Suprapubic skin (tissue), 4 donors: Measurements from ENCODE around the gene TSPEAR. TPM values are rescaled to one million over a fixed set of nuclear protein-coding genes. Genes with fewer than 3 reads are reported as not detected.

Experiments used
- DNase-seq, 2 donors: peaks; one replicate each; pipeline ENCODE4 v3.0.0-alpha.2; 2019; ENCODE audit warnings: low spot score in 2 of 2
- H3K27ac ChIP-seq: fragments of 200-600 bp; sonication (generic); one replicate; pipeline ENCODE4 v1.5.1; 2019
- H3K27me3 ChIP-seq: fragments of 200-600 bp; sonication (generic); one replicate; pipeline ENCODE4 v1.5.1; 2019
- H3K36me3 ChIP-seq: fragments of 200-600 bp; sonication (generic); one replicate; pipeline ENCODE4 v1.5.1; 2019
- H3K4me1 ChIP-seq: fragments of 200-600 bp; sonication (generic); one replicate; pipeline ENCODE4 v1.5.1; 2019
- H3K4me3 ChIP-seq: fragments of 200-600 bp; sonication (generic); one replicate; pipeline ENCODE4 v1.5.1; 2019; ENCODE audit warnings: mild to moderate bottlenecking
- H3K9me3 ChIP-seq: fragments of 200-600 bp; sonication (generic); one replicate; pipeline ENCODE4 v1.5.1; 2019
- CTCF ChIP-seq, 2 donors: fragments of 200-600 bp in 1 of 2; fragments of 450-650 bp in 1 of 2; sonication (generic) in 1 of 2; IDR thresholded peaks; one replicate each; pipeline ENCODE4 v1.5.1; 2016 to 2019; ENCODE audit warnings: antibody characterized with exemption in 2 of 2, mild to moderate bottlenecking in 1 of 2, moderate library complexity in 1 of 2
- EP300 ChIP-seq: sonication (generic); formaldehyde crosslinking; IDR thresholded peaks from one replicate; pipeline ENCODE4 v1.6.1; 2017; ENCODE audit warnings: antibody characterized with exemption
- POLR2A ChIP-seq, 2 donors: fragments of 450-650 bp; IDR thresholded peaks; one replicate each; pipeline ENCODE4 v1.6.1; 2017; ENCODE audit warnings: antibody characterized with exemption in 2 of 2, mild to moderate bottlenecking in 2 of 2, moderate library complexity in 2 of 2
- POLR2AphosphoS5 ChIP-seq, 3 donors: sonication (generic); formaldehyde crosslinking; IDR thresholded peaks; one replicate each; pipeline ENCODE4 v1.6.1; 2017; ENCODE audit warnings: antibody characterized with exemption in 3 of 3
- WGBS: methylation state at CpG from one replicate; pipeline ENCODE4 v1.1.5; 2018; 5-methylcytosine and 5-hydroxymethylcytosine counted together
- total RNA-seq, 4 donors: library from RNA; depleted of rRNA; stranded (reverse); fragments of >200 nt; gene quantifications; one replicate each; pipeline ENCODE4 v1.1.0, GENCODE V29; 2016

Gene TSPEAR
- total RNA-seq, 4 donors from 2014 or later: 0.21 to 0.59 (median 0.32) TPM; not detected in 1

GRCh38 chr21:44487831-44488230 lies 223.5 kb downstream of the TSPEAR start:
- H3K27me3 ChIP-seq: peaks cover 9% of the 10 kb centered on the region
- H3K27ac ChIP-seq: no peak overlapping the region
- no peak overlapping the region for H3K4me3 ChIP-seq
- 56% methylated on average over 4 of the region's 4 CpGs for WGBS
- TF ChIP-seq CTCF (IDR thresholded peaks at IDR 0.05) (peak in 1 of 2 donors; percentile 8), EP300 (no peak), POLR2A (IDR thresholded peaks at IDR 0.05) (no peak)
- no peak for DNase-seq
- no peaks in the 10 kb centered on the region for H3K4me1 ChIP-seq
- H3K9me3 ChIP-seq: peaks cover 7% of the 10 kb centered on the region
- no peaks in the 10 kb centered on the region for H3K36me3 ChIP-seq

- no peak overlapping the region for H3K4me3 ChIP-seq
Observed at GRCh38 chr21:44486302-44486701, 225.1 kb downstream of the TSPEAR start.

GRCh38 chr21:44485796-44486195 lies 225.6 kb downstream of the TSPEAR start:
- no peak overlapping the region for H3K27ac ChIP-seq
- H3K4me1 ChIP-seq: no peaks in the 10 kb centered on the region
- H3K4me3 ChIP-seq: peak overlapping the region; percentile 14
- TF ChIP-seq CTCF (IDR thresholded peaks at IDR 0.05) (no peak), EP300 (no peak), POLR2A (IDR thresholded peaks at IDR 0.05) (no peak), POLR2AphosphoS5 (IDR thresholded peaks at IDR 0.05) (no peak)
- WGBS: 55% methylated on average over 9 of the region's 10 CpGs
- DNase-seq: no peak
- no peaks in the 10 kb centered on the region for H3K36me3 ChIP-seq
- H3K9me3 ChIP-seq: no peaks in the 10 kb centered on the region
- H3K27me3 ChIP-seq: peaks cover 9% of the 10 kb centered on the region

More at GRCh38 chr21:44486302-44486701, 225.1 kb downstream of the TSPEAR start:
- Histone ChIP-seq H3K9me3 (no peaks in the 10 kb centered on the region), H3K27me3 (peaks cover 9% of the 10 kb centered on the region), H3K4me1 (no peaks in the 10 kb centered on the region), H3K27ac (no peak overlapping the region), H3K36me3 (no peaks in the 10 kb centered on the region)
- TF ChIP-seq POLR2AphosphoS5 (IDR thresholded peaks at IDR 0.05) (no peak), CTCF (IDR thresholded peaks at IDR 0.05) (no peak), EP300 (no peak), POLR2A (IDR thresholded peaks at IDR 0.05) (no peak)
- no peak for DNase-seq
- WGBS: 66% methylated on average over 14 of the region's 16 CpGs

GRCh38 chr21:44485254-44485793 lies 226.0 kb downstream of the TSPEAR start:
- TF ChIP-seq POLR2AphosphoS5 (IDR thresholded peaks at IDR 0.05) (no peak), CTCF (IDR thresholded peaks at IDR 0.05) (no peak), POLR2A (IDR thresholded peaks at IDR 0.05) (no peak), EP300 (no peak)
- no peaks in the 10 kb centered on the region for H3K36me3 ChIP-seq
- no peak for DNase-seq
- H3K27me3 ChIP-seq: peaks cover 9% of the 10 kb centered on the region
- H3K27ac ChIP-seq: no peak overlapping the region
- WGBS: 52% methylated on average over 25 of the region's 25 CpGs
- H3K4me3 ChIP-seq: peak overlapping the region; percentile 14
- no peaks in the 10 kb centered on the region for H3K4me1 ChIP-seq
- no peaks in the 10 kb centered on the region for H3K9me3 ChIP-seq

GRCh38 chr21:44484498-44485253 lies 226.7 kb downstream of the TSPEAR start:
- Histone ChIP-seq H3K4me3 (no peak overlapping the region), H3K36me3 (no peaks in the 10 kb centered on the region), H3K4me1 (no peaks in the 10 kb centered on the region), H3K27me3 (peaks cover 9% of the 10 kb centered on the region), H3K9me3 (no peaks in the 10 kb centered on the region), H3K27ac (no peak overlapping the region)
- DNase-seq: no peak
- TF ChIP-seq CTCF (IDR thresholded peaks at IDR 0.05) (no peak), POLR2AphosphoS5 (IDR thresholded peaks at IDR 0.05) (no peak), EP300 (no peak)
- 82% methylated on average over 13 of the region's 43 CpGs for WGBS
